GM18870 (cell line): Measurements from ENCODE around the gene NTHL1.

Experiments used
- ATAC-seq: cut with Tn5 transposase; IDR thresholded peaks from one replicate; pipeline ENCODE4 v1.9.1; 2021; ENCODE audit warnings: moderate library complexity; ENCODE audit not compliant: unreplicated experiment

The NTHL1 gene

DNA sequence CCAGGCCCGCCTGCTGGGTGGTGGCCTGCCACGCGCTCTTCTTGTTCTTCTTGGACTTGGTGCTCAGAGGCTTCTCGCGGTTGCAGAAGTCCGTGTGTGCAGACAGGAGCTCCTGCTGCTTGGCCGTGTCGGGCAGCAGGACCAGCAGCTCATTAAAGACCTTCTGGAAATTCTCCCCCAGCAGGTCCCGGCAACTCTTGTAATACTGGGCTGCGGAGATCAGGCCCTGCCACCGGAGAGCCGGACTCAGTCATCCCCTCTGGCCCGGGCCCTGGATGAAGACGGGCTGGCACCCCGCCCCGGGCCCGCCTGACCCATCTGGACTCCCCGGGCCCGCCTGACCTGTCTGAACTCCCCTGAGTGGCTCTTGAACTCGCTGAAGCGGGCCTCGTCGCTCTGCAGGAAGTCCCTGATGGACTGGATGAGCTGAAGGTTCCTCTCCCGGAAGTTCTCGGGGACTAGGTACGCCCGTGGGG lies 49.2 kb downstream of the NTHL1 start:
- ATAC-seq = no peak

DNA sequence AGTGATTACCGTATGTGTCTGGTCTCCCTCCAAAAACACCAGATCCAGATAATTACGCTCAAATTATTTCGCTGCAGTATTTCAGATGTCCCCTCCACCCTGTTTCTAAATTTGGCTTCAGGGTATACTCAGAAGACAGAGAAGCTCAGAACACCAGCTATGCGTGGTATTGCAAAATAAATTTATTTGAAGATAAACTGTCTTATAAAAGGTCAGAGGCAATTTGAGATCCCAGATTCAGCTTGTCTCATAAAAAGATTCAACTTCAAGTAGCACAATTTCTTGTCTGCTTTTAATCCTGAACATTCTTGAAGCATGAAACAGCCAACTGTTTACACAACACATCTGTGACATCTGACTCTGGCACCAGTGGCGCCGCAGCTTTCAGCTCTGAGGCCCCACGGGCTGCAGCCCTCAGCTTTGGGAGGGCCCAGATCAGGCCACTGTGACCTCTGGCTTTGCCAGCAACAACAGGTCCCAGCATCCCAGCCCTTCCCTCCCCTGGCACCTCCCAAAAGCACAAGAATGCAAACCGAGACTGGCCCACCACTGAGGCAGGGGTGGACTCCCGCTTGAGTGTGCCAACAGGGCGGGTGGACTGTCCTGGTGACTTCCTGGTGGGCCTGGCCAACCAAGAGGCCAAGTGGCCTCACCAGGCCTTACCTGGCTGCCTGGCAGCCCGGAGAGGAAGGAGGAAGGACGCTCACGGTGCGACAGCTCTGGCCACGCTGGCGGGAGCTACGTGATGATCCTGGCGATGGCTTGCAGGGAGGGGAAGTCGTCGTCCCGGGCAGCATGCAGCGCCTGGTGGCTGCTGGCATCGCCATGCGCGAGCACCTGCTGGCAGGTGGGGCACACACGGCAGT lies 49.9 kb downstream of the NTHL1 start:
- no peak for ATAC-seq

GRCh38 chr16:1993731-1994131 lies 53.9 kb downstream of the NTHL1 start:
- no peak for ATAC-seq

DNA sequence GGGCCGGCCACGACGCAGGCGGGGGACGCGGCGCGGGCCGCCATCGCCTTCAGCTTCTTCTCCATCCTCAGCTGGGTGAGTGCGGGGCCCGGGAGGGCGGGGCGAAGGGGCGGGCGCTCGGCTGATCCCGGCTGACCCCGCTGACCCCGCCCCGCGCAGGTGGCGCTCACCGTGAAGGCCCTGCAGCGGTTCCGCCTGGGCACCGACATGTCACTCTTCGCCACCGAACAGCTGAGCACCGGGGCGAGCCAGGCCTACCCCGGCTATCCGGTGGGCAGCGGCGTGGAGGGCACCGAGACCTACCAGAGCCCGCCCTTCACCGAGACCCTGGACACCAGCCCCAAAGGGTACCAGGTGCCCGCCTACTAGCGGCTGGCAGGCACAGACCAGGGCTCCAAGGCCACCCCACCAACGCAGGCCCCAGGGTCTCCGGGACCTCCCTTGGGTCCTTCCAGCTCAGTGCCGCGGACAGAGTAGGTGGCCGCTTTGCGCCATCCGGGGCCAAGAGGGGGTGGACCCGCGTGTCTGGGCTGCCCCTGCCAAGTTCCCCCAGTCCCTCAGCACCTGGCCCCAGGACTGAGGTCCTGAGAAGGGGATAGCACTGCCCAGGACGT lies 54.8 kb downstream of the NTHL1 start:
- ATAC-seq = no peak

- no peak for ATAC-seq
These were observed 55.5 kb downstream of the NTHL1 start for GRCh38 chr16:1991948-1992703.

- ATAC-seq = no peak
These were observed 56.1 kb downstream of the NTHL1 start for GRCh38 chr16:1991588-1991947.

DNA sequence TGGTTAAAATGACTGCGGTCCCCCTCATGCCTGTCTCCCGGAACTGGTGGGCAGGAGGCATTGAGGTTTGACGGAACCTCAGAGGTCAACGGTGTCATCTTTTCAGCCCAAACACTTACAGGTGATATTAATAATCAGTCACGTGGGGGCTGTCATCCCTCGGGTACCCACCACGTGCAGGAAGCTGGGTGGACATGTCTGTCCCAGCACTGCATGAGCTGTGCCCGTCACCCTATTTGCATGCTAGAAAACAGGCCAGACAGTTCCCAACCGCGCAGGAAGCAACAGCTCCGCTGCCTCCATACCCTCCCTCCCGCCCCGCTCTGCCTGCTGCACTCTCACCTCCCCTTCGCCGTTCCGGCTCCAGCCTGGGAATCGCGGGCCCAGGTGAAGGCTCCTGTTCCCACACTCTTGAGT lies 56.5 kb downstream of the NTHL1 start:
- ATAC-seq = peak; percentile 41

DNA sequence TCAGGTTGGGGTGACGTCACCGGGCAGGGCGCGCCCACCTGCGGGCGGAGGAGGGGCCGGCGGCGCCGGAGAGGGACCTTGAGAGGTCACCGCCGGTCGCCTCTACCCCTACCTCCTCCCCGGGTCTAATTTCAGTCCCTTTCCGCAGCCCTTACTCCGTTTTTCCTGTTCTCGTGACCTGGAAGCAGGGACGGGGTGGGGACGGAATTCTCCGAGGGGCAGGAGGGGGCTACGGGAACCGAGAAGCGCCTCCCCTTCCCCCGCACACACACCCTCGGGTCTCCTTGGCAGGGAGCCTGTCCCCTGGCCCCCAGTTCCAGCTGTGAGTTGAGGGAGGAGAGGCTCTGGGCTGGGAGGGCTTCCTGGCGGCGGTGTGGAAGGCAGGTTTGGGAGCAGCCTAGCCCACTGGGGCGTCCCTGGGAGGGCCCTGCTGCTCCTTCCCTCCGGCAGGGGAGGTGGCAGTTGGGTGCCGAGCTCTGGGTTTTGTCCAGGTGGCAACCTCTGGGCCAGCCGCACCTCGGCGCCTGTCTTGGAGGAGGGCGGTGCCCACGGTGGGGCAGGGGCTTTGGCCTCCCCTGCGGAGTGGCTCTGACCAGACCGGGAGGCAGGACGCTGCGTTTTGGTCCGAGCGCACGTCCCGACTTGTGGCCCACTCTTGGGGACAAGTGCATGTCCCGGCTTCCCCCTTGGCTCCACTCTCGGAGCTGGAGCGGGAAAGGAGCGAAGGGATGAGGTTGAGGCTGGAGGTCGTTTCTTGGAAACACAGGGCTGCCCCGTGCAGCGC lies 57.1 kb downstream of the NTHL1 start:
- no peak for ATAC-seq

DNA sequence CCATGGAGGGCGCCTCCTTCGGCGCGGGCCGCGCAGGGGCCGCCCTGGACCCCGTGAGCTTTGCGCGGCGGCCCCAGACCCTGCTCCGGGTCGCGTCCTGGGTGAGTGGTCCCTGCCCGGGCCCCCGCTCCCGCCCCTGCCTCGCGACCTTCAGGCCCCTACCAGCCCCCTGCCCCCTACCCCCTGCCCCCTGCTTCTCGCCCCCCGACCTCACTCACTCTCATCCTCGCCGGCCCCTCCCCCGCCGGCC lies 57.6 kb downstream of the NTHL1 start:
- ATAC-seq = no peak
